Cardiac fibroblast (primary cell): Measurements from ENCODE around the gene OR1F1.

Experiments used
- DNase-seq, 2 donors: peaks; one replicate each; pipeline versions ENCODE4 v3.0.0 to v3.0.0-alpha.2; 2010; ENCODE audit warnings: low read depth in 2 of 2
- H3K4me3 ChIP-seq, 2 donors: replicated peaks in 1 of 2; 1 replicate in 1 of 2; 2 replicates in 1 of 2; pipeline ENCODE4 v1.5.1; 2011; ENCODE audit warnings: low read depth in 2 of 2, low read length in 2 of 2, mild to moderate bottlenecking in 2 of 2, moderate library complexity in 1 of 2
- CTCF ChIP-seq: IDR thresholded peaks from one replicate; pipeline ENCODE4 v1.5.1; 2011; ENCODE audit warnings: low read depth, mild to moderate bottlenecking, low read length, inconsistent platforms

Gene OR1F1

DNA sequence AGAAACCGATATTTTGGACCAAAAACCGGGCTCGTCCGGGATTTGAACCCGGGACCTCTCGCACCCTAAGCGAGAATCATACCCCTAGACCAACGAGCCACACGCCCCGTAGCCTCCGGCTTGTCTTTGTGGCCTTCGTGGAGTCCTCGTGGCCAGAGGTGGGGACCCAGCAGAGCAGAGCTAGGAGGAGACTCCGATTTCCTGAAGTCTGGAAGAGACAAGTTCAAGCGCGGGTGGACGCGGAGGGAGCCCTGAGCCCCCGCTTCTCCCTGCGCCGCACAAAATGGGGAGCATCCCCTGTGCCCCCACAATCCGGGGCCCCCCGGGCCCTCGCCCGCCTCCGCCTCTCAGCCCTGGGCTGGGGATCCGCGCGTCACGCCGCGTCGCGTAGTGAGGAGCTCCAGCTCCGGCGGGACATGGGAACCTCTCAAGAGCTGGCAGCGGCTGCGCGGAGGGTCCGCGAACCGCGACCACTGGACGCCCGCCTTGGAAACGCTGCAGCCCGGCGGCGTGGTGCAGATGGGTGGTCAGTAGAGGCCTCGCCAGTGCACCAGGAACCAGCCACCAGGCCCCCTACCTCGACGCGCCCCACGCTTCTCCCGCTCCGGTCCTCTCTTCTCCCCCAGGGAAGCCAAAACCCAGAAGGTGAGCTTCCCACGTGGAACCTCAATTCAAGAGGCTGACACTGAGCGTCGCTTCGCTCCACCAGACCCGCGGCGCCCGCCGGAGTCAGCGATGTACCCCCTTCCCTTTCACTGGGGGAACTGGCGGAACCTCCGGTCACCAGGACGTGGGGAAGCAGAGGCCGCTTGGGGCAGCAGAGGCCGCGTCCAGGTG, 5.2 kb upstream of the OR1F1 start:
- H3K4me3 ChIP-seq: peak overlapping the region; percentile 36 to 59
- TF ChIP-seq CTCF: no peak
- peak; percentile 47 to 86 for DNase-seq

DNA sequence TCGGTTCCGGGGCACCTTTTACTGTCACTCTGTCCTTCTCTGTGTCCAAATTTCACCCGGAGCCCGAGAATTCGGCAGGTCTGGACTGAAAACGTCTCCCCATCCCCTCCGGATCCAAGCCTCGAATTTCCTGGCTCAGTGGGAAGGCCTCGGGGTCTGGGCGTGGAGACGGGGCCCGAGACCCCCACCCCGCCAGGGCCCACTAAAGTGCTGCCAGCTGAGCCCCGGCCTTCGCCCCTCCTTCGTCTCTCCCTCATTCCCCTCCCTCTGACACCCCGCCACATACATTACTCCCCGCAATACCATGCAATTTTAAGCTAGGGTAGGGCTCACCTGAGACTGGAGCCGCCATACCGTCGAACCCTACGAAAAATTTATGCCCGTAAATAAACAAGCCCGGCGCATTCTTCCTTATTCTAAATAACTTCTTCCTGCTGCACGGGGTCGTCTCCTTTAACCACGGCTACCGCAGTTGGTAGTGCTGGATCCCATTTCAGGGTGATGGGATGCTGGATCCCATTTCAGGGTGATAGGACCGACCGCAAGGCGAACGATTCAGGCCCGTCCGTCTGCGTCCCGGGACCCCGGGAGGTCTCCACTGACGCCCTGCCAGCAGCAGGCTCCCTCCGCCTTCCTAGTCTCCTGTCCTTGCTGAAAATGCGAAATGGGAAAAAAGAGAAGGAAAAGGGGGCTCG, 4.4 kb upstream of the OR1F1 start:
- TF ChIP-seq CTCF: no peak
- peak overlapping the region; percentile 36 to 59 for H3K4me3 ChIP-seq
- no peak for DNase-seq

- TF ChIP-seq CTCF: no peak
- no peak for DNase-seq
- no peak overlapping the region for H3K4me3 ChIP-seq
Measured at GRCh38 chr16:3186946-3187690, 886 bp upstream of the OR1F1 start.

GRCh38 chr16:3188675-3188924, 596 bp downstream of the OR1F1 start:
- no peak for TF ChIP-seq CTCF
- no peak for DNase-seq
- H3K4me3 ChIP-seq: peak overlapping the region; percentile 53 to 67

- H3K4me3 ChIP-seq: peak overlapping the region; percentile 53 to 67
- no peak for TF ChIP-seq CTCF
- peak; percentile 49 to 86 for DNase-seq
Measured at GRCh38 chr16:3188925-3189825, 1.2 kb downstream of the OR1F1 start.

DNA sequence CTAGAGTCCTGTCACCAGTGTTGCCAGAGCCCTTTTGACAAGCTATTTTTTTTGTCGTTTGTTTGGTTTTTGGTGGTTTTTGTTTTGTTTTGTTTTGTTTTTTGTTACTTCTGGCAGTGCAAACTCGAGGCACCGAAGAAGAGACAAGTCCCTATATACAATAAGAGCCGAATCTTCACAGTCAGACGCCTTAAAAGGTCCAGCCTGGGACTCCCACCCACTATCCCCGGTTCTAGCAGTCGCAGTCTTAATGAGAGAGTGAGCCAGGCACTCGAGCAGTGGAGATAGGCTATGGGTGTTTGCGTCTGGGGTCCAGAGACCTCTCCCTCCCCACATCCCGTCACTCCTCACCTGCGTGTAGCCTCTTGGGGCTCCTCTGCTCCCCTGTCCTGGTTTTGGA, 1.9 kb downstream of the OR1F1 start:
- TF ChIP-seq CTCF: no peak
- no peak for DNase-seq
- no peak overlapping the region for H3K4me3 ChIP-seq
